OCI-LY1 (cell line): ENCODE data around the gene JMJD8.

Experiments used
- H2AFZ ChIP-seq: fragments of 200-600 bp; sonication (generic), shearing (Covaris generic); 2 replicates; pipeline ENCODE4 v1.6.0; 2014; ENCODE audit warnings: antibody characterized with exemption, mild to moderate bottlenecking, low read length
- H3F3A ChIP-seq: fragments of 200-600 bp; sonication (generic), shearing (Covaris generic); 2 replicates; pipeline ENCODE4 v1.6.0; 2014; ENCODE audit warnings: mild to moderate bottlenecking, antibody characterized with exemption, low read length, moderate library complexity; ENCODE audit not compliant: insufficient read depth
- H3K27ac ChIP-seq: fragments of 200-600 bp; sonication (generic); 2 replicates; pipeline ENCODE4 v1.5.1; 2014; ENCODE audit warnings: low read length, mixed run types, mild to moderate bottlenecking, low read depth; ENCODE audit not compliant: poor library complexity, severe bottlenecking
- H3K27me3 ChIP-seq: fragments of 200-600 bp; sonication (generic); 2 replicates; pipeline ENCODE4 v1.6.0; 2014; ENCODE audit warnings: antibody characterized with exemption, mild to moderate bottlenecking, low read length, moderate library complexity; ENCODE audit not compliant: insufficient read depth
- H3K36me3 ChIP-seq: fragments of 200-600 bp; sonication (generic); 2 replicates; pipeline ENCODE4 v1.6.1; 2014; ENCODE audit warnings: mild to moderate bottlenecking, antibody characterized with exemption, low read length, moderate library complexity, mixed read lengths; ENCODE audit not compliant: insufficient read depth
- H3K4me1 ChIP-seq: fragments of 200-600 bp; sonication (generic); 2 replicates; pipeline ENCODE4 v1.5.1; 2014; ENCODE audit warnings: mild to moderate bottlenecking, low read length, moderate library complexity; ENCODE audit not compliant: insufficient read depth, severe bottlenecking
- H3K4me2 ChIP-seq: fragments of 200-600 bp; sonication (generic), shearing (Covaris generic); 2 replicates; pipeline ENCODE4 v1.6.1; 2014; ENCODE audit warnings: low read length
- H3K4me3 ChIP-seq: fragments of 200-600 bp; sonication (generic); 2 replicates; pipeline ENCODE4 v1.5.1; 2014; ENCODE audit warnings: low read length, low read depth, mild to moderate bottlenecking, mixed read lengths; ENCODE audit not compliant: poor library complexity, severe bottlenecking
- H3K79me2 ChIP-seq: fragments of 200-600 bp; shearing (Covaris generic); 2 replicates; pipeline ENCODE4 v1.6.1; 2016; ENCODE audit warnings: mixed run types, low read length, mixed read lengths; ENCODE audit not compliant: insufficient read depth
- H3K9ac ChIP-seq: fragments of 200-600 bp; sonication (generic), shearing (Covaris generic); 2 replicates; pipeline ENCODE4 v1.6.1; 2014; ENCODE audit warnings: mild to moderate bottlenecking, low read length, mixed read lengths
- H3K9me2 ChIP-seq: fragments of 200-600 bp; sonication (generic), shearing (Covaris generic); 2 replicates; pipeline ENCODE4 v1.6.1; 2014; ENCODE audit warnings: low read depth, mild to moderate bottlenecking, low read length, mixed read lengths
- H3K9me3 ChIP-seq: fragments of 200-600 bp; shearing (Covaris generic); 2 replicates; pipeline ENCODE4 v1.6.1; 2014; ENCODE audit warnings: low read length, mixed read lengths
- H4K20me1 ChIP-seq: fragments of 200-600 bp; sonication (generic), shearing (Covaris generic); 2 replicates; pipeline ENCODE4 v1.6.0; 2016; ENCODE audit warnings: mild to moderate bottlenecking, low read length; ENCODE audit not compliant: insufficient read depth
- CTCF ChIP-seq: fragments of 200-600 bp; sonication (generic), shearing (Covaris generic); IDR thresholded peaks from 2 replicates; pipeline ENCODE4 v1.5.1; 2017; ENCODE audit warnings: mild to moderate bottlenecking, antibody characterized with exemption, low read length, moderate library complexity, mixed read lengths
- EZH2 ChIP-seq: fragments of 200-600 bp; sonication (generic), shearing (Covaris generic); IDR thresholded peaks from 2 replicates; pipeline ENCODE4 v1.8.0; 2017; ENCODE audit warnings: borderline replicate concordance, mixed run types, mild to moderate bottlenecking, antibody characterized with exemption, low read length, moderate library complexity, mixed read lengths

JMJD8 gene

GRCh38 chr16:684071-684794, at the start of gene JMJD8:
Gene JMJD8, minus strand, starts transcription at chr16:684334. Its CDS starts 15 bp downstream, at chr16:684319.
- Histone ChIP-seq H3K4me2 (peak within 1 kb of the TSS; percentile 98), H3K9me2 (no peaks in the 10 kb centered on the region), H3K4me3 (peak within 1 kb of the TSS; percentile 86), H3K27ac (peak within 1 kb of the TSS; percentile 62), H3K36me3 (peaks cover 38% of the 10 kb centered on the region), H3K9me3 (no peaks in the 10 kb centered on the region), H4K20me1 (no peaks in the 10 kb centered on the region), H3K79me2 (0 out of 2 replicates have a peak, but pooled peaks cover 8% of the 10 kb centered on the region), H3K4me1 (peaks cover 53% of the 10 kb centered on the region), H3K27me3 (no peaks in the 10 kb centered on the region), H2AFZ (no peak within 1 kb of the TSS), H3F3A (no peaks in the 10 kb centered on the region), H3K9ac (peak within 1 kb of the TSS; percentile 82)
- TF ChIP-seq EZH2 = no peak
- no peak for TF ChIP-seq CTCF

- no peak overlapping the region for H3K4me3 ChIP-seq
- H4K20me1 ChIP-seq = no peaks in the 10 kb centered on the region
- TF ChIP-seq CTCF (peak; percentile 84), EZH2 (no peak)
- H3K79me2 ChIP-seq = no peaks in the 10 kb centered on the region
- H3K27ac ChIP-seq = peak overlapping the region; percentile 14
- peaks cover 40% of the 10 kb centered on the region for H3K4me1 ChIP-seq
- no peak overlapping the region for H3K4me2 ChIP-seq
- peaks cover 69% of the 10 kb centered on the region for H3K36me3 ChIP-seq
- H3K9me2 ChIP-seq = no peaks in the 10 kb centered on the region
- H3K27me3 ChIP-seq = no peaks in the 10 kb centered on the region
- no peaks in the 10 kb centered on the region for H3F3A ChIP-seq
- no peaks in the 10 kb centered on the region for H3K9me3 ChIP-seq
- no peak overlapping the region for H2AFZ ChIP-seq
- H3K9ac ChIP-seq = no peak overlapping the region
These were observed 49.5 kb upstream of the JMJD8 start for GRCh38 chr16:733382-734207.

GRCh38 chr16:732936-733335, 48.8 kb upstream of the JMJD8 start:
- Histone ChIP-seq H4K20me1 (no peaks in the 10 kb centered on the region), H3K4me2 (no peak overlapping the region), H3K79me2 (no peaks in the 10 kb centered on the region), H3K9me2 (no peaks in the 10 kb centered on the region), H3K9ac (no peak overlapping the region), H3K27me3 (no peaks in the 10 kb centered on the region), H3K9me3 (no peaks in the 10 kb centered on the region), H3K27ac (no peak overlapping the region), H3F3A (no peaks in the 10 kb centered on the region), H3K36me3 (peaks cover 69% of the 10 kb centered on the region), H3K4me1 (peaks cover 36% of the 10 kb centered on the region), H3K4me3 (no peak overlapping the region), H2AFZ (no peak overlapping the region)
- TF ChIP-seq EZH2 = no peak
- peak; percentile 37 for TF ChIP-seq CTCF
